ENCODE data around the gene SUCNR1. TPM values are rescaled to one million over a fixed set of nuclear protein-coding genes. Genes with fewer than 3 reads are reported as not detected.
"Not testable (repeated sequence)": the region's sequence is repeated elsewhere in the genome, so short reads cannot be mapped to it uniquely, and the experiment has no call there.

The SUCNR1 gene
- polyA plus RNA-seq, 4 donors, result 8.1 to 16.8 (median 9.9) TPM

- not testable (repeated sequence) for DNase-seq (ENCODE audit: low read depth in 4 of 4, low spot score in 3 of 4)
Observed at GRCh38 chr3:151927915-151928525, 54.6 kb downstream of the SUCNR1 start.

GRCh38 chr3:151931171-151931570, 57.7 kb downstream of the SUCNR1 start:
- DNase-seq (ENCODE audit: low read depth in 4 of 4, low spot score in 3 of 4), result no peak

GRCh38 chr3:151933234-151933853, 59.9 kb downstream of the SUCNR1 start:
- no peak for DNase-seq (ENCODE audit: low read depth in 4 of 4, low spot score in 3 of 4)

Other genes starting within 250 kb of the SUCNR1 start
- not detected for gene AADACL2, start 139.7 kb upstream of the SUCNR1 start, polyA plus RNA-seq (ENCODE audit: insufficient read length in 4 of 4)
- under 1 TPM; 0.10 to 0.31 (median 0.25) TPM for gene AADAC, start 59.5 kb upstream of the SUCNR1 start, polyA plus RNA-seq (ENCODE audit: insufficient read length in 4 of 4)

Measured in right renal pelvis (tissue), 4 donors.